ENCODE measurements around the gene NTM.

Gene NTM

DNA sequence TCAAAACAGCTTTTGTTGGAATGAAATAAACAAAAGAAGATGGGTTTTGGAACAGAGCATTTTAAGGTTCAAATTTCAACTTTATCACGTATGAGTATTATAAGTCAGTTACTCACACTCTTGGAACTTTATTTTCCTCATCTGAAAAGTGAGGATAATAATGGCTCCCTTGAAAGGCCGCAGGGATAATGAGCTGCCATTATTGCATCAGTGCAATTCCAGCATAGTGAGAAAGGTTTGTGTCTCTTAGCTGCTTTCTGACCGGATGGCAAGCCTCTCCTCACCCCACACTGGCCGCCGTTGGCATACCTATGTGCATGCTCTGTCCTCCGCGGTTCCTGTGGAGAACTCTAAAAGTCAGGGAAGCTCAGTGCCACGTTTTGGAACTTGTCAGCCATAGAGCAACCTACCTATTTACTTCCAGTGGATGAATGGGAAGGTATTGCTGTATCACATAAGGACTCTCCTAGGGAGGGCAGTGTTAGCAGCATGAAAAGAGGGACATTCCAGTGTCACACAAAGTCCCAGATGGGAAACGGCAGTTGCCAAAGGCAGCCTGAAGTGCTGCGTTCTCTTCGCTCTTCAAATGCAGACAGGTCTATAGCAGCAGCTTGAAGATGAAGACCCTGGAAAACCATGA, 368.9 kb downstream of the NTM start:
- H3K79me1 ChIP-seq (ENCODE audit: low read depth, low read length) = no peaks in the 10 kb centered on the region
- no peak overlapping the region for H3K23ac ChIP-seq (ENCODE audit: low read depth, low read length, poor library complexity)
- no peaks in the 10 kb centered on the region for H3K36me3 ChIP-seq (replicated peaks in 1 of 2; ENCODE audit: control insufficient read depth in 2 of 2, insufficient read depth in 2 of 2, low read length in 2 of 2)
- H3K18ac ChIP-seq (ENCODE audit: low read length) = no peak overlapping the region
- H2BK5ac ChIP-seq (ENCODE audit: low read length) = no peak overlapping the region
- no peak for DNase-seq (ENCODE audit: low spot score)
- H3K9me3 ChIP-seq (replicated peaks in 1 of 2; ENCODE audit: control insufficient read depth in 2 of 2, insufficient read depth in 1 of 2, low read depth in 1 of 2, low read length in 2 of 2) = no peaks in the 10 kb centered on the region
- no peak overlapping the region for H3K4me2 ChIP-seq (ENCODE audit: insufficient read depth, low read length, poor library complexity, severe bottlenecking)
- H2AK5ac ChIP-seq (ENCODE audit: low read depth, low read length) = no peak overlapping the region
- H3K4me3 ChIP-seq (ENCODE audit: low read length in 2 of 2) = no peak overlapping the region
- no peak overlapping the region for H2BK15ac ChIP-seq (ENCODE audit: low read length)
- no peak overlapping the region for H3K4ac ChIP-seq (ENCODE audit: low read length)
- no CpG with 5 or more reads among the region's 11 CpGs for WGBS, 2 donors (ENCODE audit: extremely low coverage in 2 of 2, insufficient read length in 2 of 2, insufficient replicate concordance in 1 of 2)
- H3K4me1 ChIP-seq (ENCODE audit: control insufficient read depth in 2 of 2, insufficient read depth in 1 of 2, low read depth in 1 of 2, low read length in 2 of 2) = peaks cover 0 to 9% of the 10 kb centered on the region in 2 donors
- no peak overlapping the region for H2BK120ac ChIP-seq (ENCODE audit: low read depth, low read length)
- no peaks in the 10 kb centered on the region for H3K27me3 ChIP-seq (ENCODE audit: control insufficient read depth in 3 of 3, insufficient read depth in 3 of 3, low read depth in 1 of 3, low read length in 3 of 3)
- H3K27ac ChIP-seq (replicated peaks; ENCODE audit: low read length) = no peak overlapping the region
- no peak overlapping the region for H4K8ac ChIP-seq (ENCODE audit: low read depth, low read length)
- H2BK12ac ChIP-seq (ENCODE audit: low read length) = no peak overlapping the region
- H4K91ac ChIP-seq (ENCODE audit: low read depth, low read length, poor library complexity) = no peak overlapping the region
- H3K14ac ChIP-seq (ENCODE audit: low read length) = no peak overlapping the region
- H2AFZ ChIP-seq (ENCODE audit: low read length) = no peak overlapping the region
- no peak overlapping the region for H3K9ac ChIP-seq (ENCODE audit: low read depth, low read length, poor library complexity)

DNA sequence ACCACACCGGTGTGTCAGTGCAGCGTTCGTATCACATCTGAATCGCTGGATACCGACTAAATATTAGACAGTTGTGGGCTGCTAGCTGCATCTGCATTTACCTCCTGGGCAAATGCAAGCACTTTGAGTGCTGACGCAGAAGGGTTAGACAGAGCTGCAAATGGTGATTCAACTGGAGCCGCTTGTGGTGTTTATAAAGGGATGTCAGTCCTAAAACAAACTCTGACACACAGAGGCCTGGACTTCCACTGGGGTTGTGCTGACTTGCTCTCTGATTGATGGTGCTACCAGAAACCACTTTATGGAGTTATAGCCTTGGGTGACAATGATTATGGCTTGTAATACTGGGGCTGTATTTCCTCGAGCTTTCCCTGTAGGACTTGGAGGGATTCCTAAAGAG, 374.4 kb downstream of the NTM start:
- Histone ChIP-seq H3K79me1 (ENCODE audit: low read depth, low read length) (no peaks in the 10 kb centered on the region), H2BK5ac (ENCODE audit: low read length) (no peak overlapping the region), H3K27ac (replicated peaks; ENCODE audit: low read length) (no peak overlapping the region), H2BK120ac (ENCODE audit: low read depth, low read length) (no peak overlapping the region), H2AK5ac (ENCODE audit: low read depth, low read length) (no peak overlapping the region), H3K9ac (ENCODE audit: low read depth, low read length, poor library complexity) (no peak overlapping the region), H3K18ac (ENCODE audit: low read length) (no peak overlapping the region), H3K4me2 (ENCODE audit: insufficient read depth, low read length, poor library complexity, severe bottlenecking) (no peak overlapping the region), H3K27me3 (ENCODE audit: control insufficient read depth in 3 of 3, insufficient read depth in 3 of 3, low read depth in 1 of 3, low read length in 3 of 3) (no peaks in the 10 kb centered on the region), H4K91ac (ENCODE audit: low read depth, low read length, poor library complexity) (no peak overlapping the region), H3K4me3 (ENCODE audit: low read length in 2 of 2) (no peak overlapping the region), H3K36me3 (replicated peaks in 1 of 2; ENCODE audit: control insufficient read depth in 2 of 2, insufficient read depth in 2 of 2, low read length in 2 of 2) (no peaks in the 10 kb centered on the region), H2BK15ac (ENCODE audit: low read length) (no peak overlapping the region), H3K9me3 (replicated peaks in 1 of 2; ENCODE audit: control insufficient read depth in 2 of 2, insufficient read depth in 1 of 2, low read depth in 1 of 2, low read length in 2 of 2) (no peaks in the 10 kb centered on the region), H2BK12ac (ENCODE audit: low read length) (no peak overlapping the region), H3K4me1 (ENCODE audit: control insufficient read depth in 2 of 2, insufficient read depth in 1 of 2, low read depth in 1 of 2, low read length in 2 of 2) (peaks cover 0 to 8% of the 10 kb centered on the region in 2 donors), H3K4ac (ENCODE audit: low read length) (no peak overlapping the region), H2AFZ (ENCODE audit: low read length) (no peak overlapping the region), H4K8ac (ENCODE audit: low read depth, low read length) (no peak overlapping the region), H3K23ac (ENCODE audit: low read depth, low read length, poor library complexity) (no peak overlapping the region), H3K14ac (ENCODE audit: low read length) (no peak overlapping the region)
- WGBS, 2 donors (ENCODE audit: extremely low coverage in 2 of 2, insufficient read length in 2 of 2, insufficient replicate concordance in 1 of 2) = no CpG with 5 or more reads among the region's 8 CpGs
- no peak for DNase-seq (ENCODE audit: low spot score)

DNA sequence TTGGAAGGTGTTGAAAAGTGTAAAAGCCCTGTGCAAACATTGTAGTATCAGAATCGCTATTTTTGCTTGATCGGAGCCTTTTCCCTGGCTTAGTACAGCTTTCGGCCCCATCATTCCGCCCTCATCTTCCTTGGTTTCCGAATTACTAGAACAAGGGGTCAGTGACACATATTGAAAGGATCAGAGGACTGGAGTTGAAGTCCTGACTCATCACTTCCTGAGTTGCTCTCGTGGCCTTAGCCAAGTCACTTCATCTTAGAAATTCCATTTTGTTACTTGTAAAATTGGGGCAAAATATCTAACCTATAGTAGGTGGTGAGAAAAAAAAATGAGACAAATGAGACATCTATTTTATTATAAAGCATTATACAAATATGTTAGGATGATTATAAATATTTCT, 375.0 kb downstream of the NTM start:
- H2BK5ac ChIP-seq (ENCODE audit: low read length) = no peak overlapping the region
- no peak overlapping the region for H3K23ac ChIP-seq (ENCODE audit: low read depth, low read length, poor library complexity)
- H3K27ac ChIP-seq (replicated peaks; ENCODE audit: low read length) = no peak overlapping the region
- H4K8ac ChIP-seq (ENCODE audit: low read depth, low read length) = no peak overlapping the region
- H3K9ac ChIP-seq (ENCODE audit: low read depth, low read length, poor library complexity) = no peak overlapping the region
- no peak overlapping the region for H2AK5ac ChIP-seq (ENCODE audit: low read depth, low read length)
- no peak overlapping the region for H2BK120ac ChIP-seq (ENCODE audit: low read depth, low read length)
- no peak overlapping the region for H4K91ac ChIP-seq (ENCODE audit: low read depth, low read length, poor library complexity)
- H3K4me2 ChIP-seq (ENCODE audit: insufficient read depth, low read length, poor library complexity, severe bottlenecking) = no peak overlapping the region
- no peak overlapping the region for H3K4ac ChIP-seq (ENCODE audit: low read length)
- no peak overlapping the region for H2BK15ac ChIP-seq (ENCODE audit: low read length)
- no peak for DNase-seq (ENCODE audit: low spot score)
- no peak overlapping the region for H3K4me3 ChIP-seq (ENCODE audit: low read length in 2 of 2)
- no peaks in the 10 kb centered on the region for H3K9me3 ChIP-seq (replicated peaks in 1 of 2; ENCODE audit: control insufficient read depth in 2 of 2, insufficient read depth in 1 of 2, low read depth in 1 of 2, low read length in 2 of 2)
- H3K4me1 ChIP-seq (ENCODE audit: control insufficient read depth in 2 of 2, insufficient read depth in 1 of 2, low read depth in 1 of 2, low read length in 2 of 2) = peaks cover 0 to 6% of the 10 kb centered on the region in 2 donors
- H3K79me1 ChIP-seq (ENCODE audit: low read depth, low read length) = no peaks in the 10 kb centered on the region
- no peak overlapping the region for H2AFZ ChIP-seq (ENCODE audit: low read length)
- H3K18ac ChIP-seq (ENCODE audit: low read length) = no peak overlapping the region
- no peaks in the 10 kb centered on the region for H3K36me3 ChIP-seq (replicated peaks in 1 of 2; ENCODE audit: control insufficient read depth in 2 of 2, insufficient read depth in 2 of 2, low read length in 2 of 2)
- WGBS, 2 donors (ENCODE audit: extremely low coverage in 2 of 2, insufficient read length in 2 of 2, insufficient replicate concordance in 1 of 2) = no CpG with 5 or more reads among the region's 6 CpGs
- no peak overlapping the region for H3K14ac ChIP-seq (ENCODE audit: low read length)
- H2BK12ac ChIP-seq (ENCODE audit: low read length) = no peak overlapping the region
- H3K27me3 ChIP-seq (ENCODE audit: control insufficient read depth in 3 of 3, insufficient read depth in 3 of 3, low read depth in 1 of 3, low read length in 3 of 3) = no peaks in the 10 kb centered on the region

DNA sequence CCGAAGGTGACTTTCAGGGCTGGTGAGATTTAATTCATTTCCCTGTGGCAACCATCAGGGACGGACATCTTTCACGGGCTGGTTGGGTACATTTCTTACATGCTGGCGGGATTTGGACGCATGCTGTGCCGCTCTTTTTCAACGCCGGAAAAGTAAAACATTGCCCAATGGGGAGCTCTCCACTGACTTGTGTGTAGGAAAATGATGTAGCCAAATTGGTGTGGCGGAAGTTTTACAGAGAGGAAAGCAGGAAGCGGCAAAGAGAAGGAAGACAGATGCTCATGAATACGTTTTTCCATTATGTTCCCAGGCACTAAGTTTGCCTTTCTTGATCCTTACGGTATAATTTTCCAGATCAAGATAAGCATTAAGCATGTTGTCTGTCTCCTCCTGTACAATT, 375.8 kb downstream of the NTM start:
- H3K36me3 ChIP-seq (replicated peaks in 1 of 2; ENCODE audit: control insufficient read depth in 2 of 2, insufficient read depth in 2 of 2, low read length in 2 of 2) = no peaks in the 10 kb centered on the region
- H3K4me1 ChIP-seq (ENCODE audit: control insufficient read depth in 2 of 2, insufficient read depth in 1 of 2, low read depth in 1 of 2, low read length in 2 of 2) = peaks cover 0 to 6% of the 10 kb centered on the region in 2 donors
- no peaks in the 10 kb centered on the region for H3K27me3 ChIP-seq (ENCODE audit: control insufficient read depth in 3 of 3, insufficient read depth in 3 of 3, low read depth in 1 of 3, low read length in 3 of 3)
- no peak overlapping the region for H3K4me2 ChIP-seq (ENCODE audit: insufficient read depth, low read length, poor library complexity, severe bottlenecking)
- no peak overlapping the region for H2AFZ ChIP-seq (ENCODE audit: low read length)
- H3K14ac ChIP-seq (ENCODE audit: low read length) = no peak overlapping the region
- no peak overlapping the region for H4K8ac ChIP-seq (ENCODE audit: low read depth, low read length)
- no peak overlapping the region for H2BK120ac ChIP-seq (ENCODE audit: low read depth, low read length)
- no peak overlapping the region for H2BK15ac ChIP-seq (ENCODE audit: low read length)
- no peak overlapping the region for H3K9ac ChIP-seq (ENCODE audit: low read depth, low read length, poor library complexity)
- H3K79me1 ChIP-seq (ENCODE audit: low read depth, low read length) = no peaks in the 10 kb centered on the region
- no peak overlapping the region for H4K91ac ChIP-seq (ENCODE audit: low read depth, low read length, poor library complexity)
- H3K4ac ChIP-seq (ENCODE audit: low read length) = no peak overlapping the region
- H3K4me3 ChIP-seq (ENCODE audit: low read length in 2 of 2) = no peak overlapping the region
- H3K27ac ChIP-seq (replicated peaks; ENCODE audit: low read length) = no peak overlapping the region
- no peak overlapping the region for H2BK5ac ChIP-seq (ENCODE audit: low read length)
- no CpG with 5 or more reads among the region's 12 CpGs for WGBS, 2 donors (ENCODE audit: extremely low coverage in 2 of 2, insufficient read length in 2 of 2, insufficient replicate concordance in 1 of 2)
- no peak overlapping the region for H3K18ac ChIP-seq (ENCODE audit: low read length)
- no peak overlapping the region for H2BK12ac ChIP-seq (ENCODE audit: low read length)
- no peak overlapping the region for H3K23ac ChIP-seq (ENCODE audit: low read depth, low read length, poor library complexity)
- DNase-seq (ENCODE audit: low spot score) = no peak
- no peaks in the 10 kb centered on the region for H3K9me3 ChIP-seq (replicated peaks in 1 of 2; ENCODE audit: control insufficient read depth in 2 of 2, insufficient read depth in 1 of 2, low read depth in 1 of 2, low read length in 2 of 2)
- no peak overlapping the region for H2AK5ac ChIP-seq (ENCODE audit: low read depth, low read length)

All from neuronal stem cell (in vitro differentiated cells).